Measurements from ENCODE around the gene LBR. TPM values are rescaled to one million over a fixed set of nuclear protein-coding genes. Genes with fewer than 3 reads are reported as not detected.

Gene LBR
- total RNA-seq, 3 donors from 2014 or later (not counting 1 experiment from before 2014, with no cell fraction given), result 161 to 179 (median 178) TPM

GRCh38 chr1:225446595-225446960, 18.7 kb upstream of the LBR start:
- DNase-seq (no peak), ATAC-seq (no peak)
- Histone ChIP-seq H3K36me3 (ENCODE audit: control insufficient read depth, insufficient read depth, low read length) (no peaks in the 10 kb centered on the region), H3K4me3 (ENCODE audit: low read length) (no peak overlapping the region), H3K27me3 (ENCODE audit: control insufficient read depth, insufficient read depth, low read length) (no peaks in the 10 kb centered on the region), H3K9me3 (ENCODE audit: control insufficient read depth, insufficient read depth, low read length) (no peaks in the 10 kb centered on the region), H3K4me1 (ENCODE audit: control insufficient read depth, insufficient read depth, low read length) (peaks cover 59% of the 10 kb centered on the region), H3K27ac (ENCODE audit: low read length) (no peak overlapping the region)
- WGBS (ENCODE audit: insufficient coverage), result 81% methylated on average over 7 of the region's 7 CpGs
- H3K27ac Mint-ChIP-seq, result peak overlapping the region; percentile 91 to 97
- no peak overlapping the region for H3K4me3 Mint-ChIP-seq
- TF ChIP-seq CTCF (IDR thresholded peaks at IDR 0.05), result no peak
- peaks cover 64 to 83% of the 10 kb centered on the region in 2 donors for H3K4me1 Mint-ChIP-seq
- H3K36me3 Mint-ChIP-seq, result no peaks in the 10 kb centered on the region
- intact Hi-C loops (cut with micrococcal nuclease), result no loop called here
- no peaks in the 10 kb centered on the region for H3K27me3 Mint-ChIP-seq (ENCODE audit: low read depth in 2 of 2)
- no peaks in the 10 kb centered on the region for H3K9me3 Mint-ChIP-seq

- DNase-seq (peak in 1 of 2 donors; percentile 32), ATAC-seq (peak in 1 of 3 donors; percentile 21)
- H3K27me3 Mint-ChIP-seq (ENCODE audit: low read depth in 2 of 2), result no peaks in the 10 kb centered on the region
- Histone ChIP-seq H3K4me3 (ENCODE audit: low read length) (peak overlapping the region; percentile 14), H3K9me3 (ENCODE audit: control insufficient read depth, insufficient read depth, low read length) (no peaks in the 10 kb centered on the region), H3K27me3 (ENCODE audit: control insufficient read depth, insufficient read depth, low read length) (no peaks in the 10 kb centered on the region), H3K27ac (ENCODE audit: low read length) (peak overlapping the region; percentile 67), H3K36me3 (ENCODE audit: control insufficient read depth, insufficient read depth, low read length) (no peaks in the 10 kb centered on the region), H3K4me1 (ENCODE audit: control insufficient read depth, insufficient read depth, low read length) (peaks cover 53% of the 10 kb centered on the region)
- WGBS (ENCODE audit: insufficient coverage), result 52% methylated on average over 9 of the region's 9 CpGs
- no peaks in the 10 kb centered on the region for H3K36me3 Mint-ChIP-seq
- peaks cover 63 to 85% of the 10 kb centered on the region in 2 donors for H3K4me1 Mint-ChIP-seq
- peak overlapping the region; percentile 81 for H3K4me3 Mint-ChIP-seq
- no peak for TF ChIP-seq CTCF (IDR thresholded peaks at IDR 0.05)
- intact Hi-C loops (cut with micrococcal nuclease), result loop anchor here (1.0 kb wide), 3 partner anchors 8 to 18 kb away; partner anchors contain the start of gene LBR
- H3K27ac Mint-ChIP-seq, result peak overlapping the region; percentile 91 to 97
- H3K9me3 Mint-ChIP-seq, result no peaks in the 10 kb centered on the region
Observed at GRCh38 chr1:225445639-225446594, 18.1 kb upstream of the LBR start.

GRCh38 chr1:225442123-225442505, 14.3 kb upstream of the LBR start:
- no peaks in the 10 kb centered on the region for H3K27me3 Mint-ChIP-seq (ENCODE audit: low read depth in 2 of 2)
- peaks cover 55 to 64% of the 10 kb centered on the region in 2 donors for H3K4me1 Mint-ChIP-seq
- TF ChIP-seq CTCF (IDR thresholded peaks at IDR 0.05), result no peak
- H3K27ac Mint-ChIP-seq, result peak overlapping the region; percentile 70 to 78
- no peaks in the 10 kb centered on the region for H3K36me3 Mint-ChIP-seq
- no peaks in the 10 kb centered on the region for H3K9me3 Mint-ChIP-seq
- WGBS (ENCODE audit: insufficient coverage), result 70% methylated on average over 3 of the region's 3 CpGs
- H3K4me3 Mint-ChIP-seq, result no peak overlapping the region
- no peak for ATAC-seq
- Histone ChIP-seq H3K4me3 (ENCODE audit: low read length) (no peak overlapping the region), H3K4me1 (ENCODE audit: control insufficient read depth, insufficient read depth, low read length) (peaks cover 37% of the 10 kb centered on the region), H3K36me3 (ENCODE audit: control insufficient read depth, insufficient read depth, low read length) (no peaks in the 10 kb centered on the region), H3K27ac (ENCODE audit: low read length) (peak overlapping the region; percentile 47), H3K9me3 (ENCODE audit: control insufficient read depth, insufficient read depth, low read length) (no peaks in the 10 kb centered on the region), H3K27me3 (ENCODE audit: control insufficient read depth, insufficient read depth, low read length) (no peaks in the 10 kb centered on the region)
- intact Hi-C loops (cut with micrococcal nuclease), result no loop called here
- peak in 1 of 2 donors; percentile 21 for DNase-seq

All from natural killer cell (primary cell).